Urinary bladder (tissue), 4 donors: ENCODE measurements around the gene SKI. TPM values are rescaled to one million over a fixed set of nuclear protein-coding genes. Genes with fewer than 3 reads are reported as not detected.

Experiments
- DNase-seq: peaks from one replicate; pipeline ENCODE4 v3.0.0-alpha.2; 2015; ENCODE audit errors: extremely low spot score
- H3K27ac ChIP-seq: one replicate; pipeline ENCODE4 v1.5.1; 2013; ENCODE audit warnings: low read depth, mild to moderate bottlenecking, moderate library complexity
- H3K36me3 ChIP-seq: one replicate; pipeline ENCODE4 v1.6.1; 2013; ENCODE audit warnings: mild to moderate bottlenecking, moderate library complexity; ENCODE audit not compliant: insufficient read depth
- H3K4me1 ChIP-seq: one replicate; pipeline ENCODE4 v1.6.1; 2013; ENCODE audit warnings: mild to moderate bottlenecking, moderate library complexity; ENCODE audit not compliant: insufficient read depth
- H3K4me3 ChIP-seq: one replicate; pipeline ENCODE4 v1.5.1; 2013; ENCODE audit warnings: low read depth, low read length
- WGBS: extraction: QIAGEN DNeasy Blood & Tissue Kit; methylation state at CpG from one replicate; pipeline ENCODE4 v1.1.7; 2013; 5-methylcytosine and 5-hydroxymethylcytosine counted together
- polyA plus RNA-seq: library from polyadenylated mRNA; stranded (reverse); fragments of 200-250 nt; gene quantifications from one replicate; pipeline ENCODE4 v1.2.3, GENCODE V29; 2013
- total RNA-seq: library from RNA; depleted of rRNA; stranded (reverse); fragments of >200 nt; gene quantifications from one replicate; pipeline ENCODE4 v1.2.3, GENCODE V29; 2014
- donor health status: healthy with polysubstance abuse.
- donor health status: healthy.

Gene SKI
- total and polyA plus RNA-seq, 2 donors: 27.8 to 60.5 TPM

DNA sequence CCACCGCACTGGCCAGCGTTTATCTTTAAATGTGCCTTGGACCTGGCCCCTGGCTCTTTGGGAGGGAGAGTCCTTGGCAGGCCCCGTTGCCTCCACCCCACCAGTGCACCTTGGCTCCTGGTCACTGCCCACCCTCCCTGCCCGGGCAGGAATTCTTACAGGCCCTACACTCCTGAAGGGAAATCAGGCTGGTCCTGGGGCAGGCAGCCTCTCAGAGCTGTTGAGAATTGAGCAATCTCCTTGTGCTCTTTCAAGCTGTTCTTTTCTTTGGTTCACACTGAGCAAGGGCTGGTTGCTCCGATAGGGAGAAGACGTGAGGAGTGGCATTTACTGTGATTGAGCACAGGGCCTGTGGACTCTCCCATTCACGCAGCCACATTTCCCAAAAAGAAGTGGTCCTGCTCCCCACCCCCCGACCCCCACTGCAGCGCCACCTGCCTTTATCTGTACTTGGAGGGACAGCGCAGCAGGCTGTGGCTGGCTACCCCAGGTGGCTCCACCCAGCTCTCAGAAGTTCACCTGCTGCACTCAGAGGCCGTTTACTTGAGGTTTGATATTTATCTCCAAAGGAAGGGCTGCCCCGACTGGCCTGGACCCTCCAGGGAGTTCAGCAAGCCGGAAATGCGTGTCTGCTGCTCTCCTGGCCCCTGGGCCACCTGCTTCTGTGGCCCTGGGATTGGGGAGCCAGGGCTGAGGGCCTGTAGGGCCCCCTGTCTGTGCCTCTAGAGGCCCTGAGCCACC, 47.8 kb downstream of the SKI start:
- DNase-seq: no peak
- Histone ChIP-seq H3K4me1 (peaks cover 2% of the 10 kb centered on the region), H3K27ac (peak overlapping the region; percentile 59), H3K36me3 (no peaks in the 10 kb centered on the region), H3K4me3 (no peak overlapping the region)
- WGBS: 33% methylated on average over 14 of the region's 14 CpGs

DNA sequence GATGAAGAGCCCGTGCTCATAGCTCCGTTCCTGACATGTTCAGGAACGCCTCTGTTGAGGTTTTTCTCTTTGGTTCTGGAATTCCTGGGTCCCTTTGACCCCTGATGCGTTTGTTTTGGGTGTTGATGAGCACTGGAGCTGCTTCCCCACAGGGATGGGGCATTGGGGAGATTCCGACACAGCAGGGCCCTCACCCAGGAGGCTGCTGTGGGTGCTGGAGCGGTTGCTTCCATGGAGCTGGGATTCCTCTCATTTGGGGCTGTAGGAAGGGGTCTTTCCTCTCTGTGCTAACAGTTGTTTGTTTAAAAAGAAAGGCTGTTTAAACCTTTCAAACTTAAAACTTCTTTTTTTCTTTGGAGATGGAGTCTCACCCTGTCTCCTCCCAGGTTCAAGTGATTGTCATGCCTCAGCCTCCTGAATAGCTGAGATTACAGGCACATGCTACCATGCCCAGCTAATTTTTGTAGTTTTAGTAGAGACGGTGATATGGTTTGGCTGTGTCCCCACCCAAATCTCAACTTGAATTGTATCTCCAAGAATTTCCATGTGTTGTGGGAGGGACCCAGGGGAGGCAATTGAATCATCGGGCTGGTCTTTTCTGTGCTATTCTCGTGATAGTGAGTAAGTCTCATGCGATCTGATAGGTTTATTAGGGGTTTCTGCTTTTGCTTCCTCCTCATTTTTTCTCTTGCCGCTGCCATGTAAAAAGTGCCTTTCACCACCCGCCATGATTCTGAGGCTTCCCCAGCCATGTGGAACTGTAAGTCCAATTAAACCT, 48.9 kb downstream of the SKI start:
- Histone ChIP-seq H3K4me3 (no peak overlapping the region), H3K4me1 (peaks cover 2% of the 10 kb centered on the region), H3K36me3 (no peaks in the 10 kb centered on the region), H3K27ac (no peak overlapping the region)
- no peak for DNase-seq
- 58% methylated on average over 12 of the region's 12 CpGs for WGBS

DNA sequence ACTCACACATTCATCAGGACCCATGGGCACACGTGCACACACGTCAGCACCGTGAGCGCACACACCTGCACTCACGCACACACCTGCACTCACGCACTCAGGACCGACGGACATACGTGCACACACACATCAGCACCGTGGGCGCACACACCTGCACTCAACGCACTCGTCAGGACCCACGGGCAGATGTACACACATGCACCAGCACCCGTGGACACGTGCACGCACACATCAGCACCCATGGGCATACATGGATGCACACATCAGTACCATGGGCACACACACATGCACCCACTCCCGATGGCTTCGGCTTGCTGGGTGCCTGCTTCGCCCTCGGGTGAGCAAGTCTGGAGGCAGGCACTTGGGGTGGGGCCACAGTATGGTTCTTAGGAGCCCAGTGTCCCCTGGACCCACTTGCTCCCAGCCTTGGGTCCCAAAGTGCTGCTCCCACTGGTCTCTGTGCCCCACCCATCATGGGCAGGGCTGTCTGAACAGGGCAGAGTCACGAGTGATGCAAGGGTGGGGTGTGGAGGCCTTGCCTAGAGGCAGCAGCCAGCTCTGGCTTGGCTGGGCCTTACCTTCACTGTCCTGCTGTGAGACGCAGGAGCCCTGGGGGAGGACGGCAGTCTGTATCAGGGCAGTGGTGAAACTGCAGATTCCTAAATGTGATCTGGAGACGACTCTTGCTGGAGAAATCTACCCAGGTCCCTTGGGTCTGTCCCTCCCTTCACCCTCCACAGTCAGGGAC, 49.8 kb downstream of the SKI start:
- DNase-seq: no peak
- Histone ChIP-seq H3K4me3 (no peak overlapping the region), H3K27ac (no peak overlapping the region), H3K4me1 (peaks cover 2% of the 10 kb centered on the region), H3K36me3 (no peaks in the 10 kb centered on the region)
- WGBS: 83% methylated on average over 25 of the region's 25 CpGs

DNA sequence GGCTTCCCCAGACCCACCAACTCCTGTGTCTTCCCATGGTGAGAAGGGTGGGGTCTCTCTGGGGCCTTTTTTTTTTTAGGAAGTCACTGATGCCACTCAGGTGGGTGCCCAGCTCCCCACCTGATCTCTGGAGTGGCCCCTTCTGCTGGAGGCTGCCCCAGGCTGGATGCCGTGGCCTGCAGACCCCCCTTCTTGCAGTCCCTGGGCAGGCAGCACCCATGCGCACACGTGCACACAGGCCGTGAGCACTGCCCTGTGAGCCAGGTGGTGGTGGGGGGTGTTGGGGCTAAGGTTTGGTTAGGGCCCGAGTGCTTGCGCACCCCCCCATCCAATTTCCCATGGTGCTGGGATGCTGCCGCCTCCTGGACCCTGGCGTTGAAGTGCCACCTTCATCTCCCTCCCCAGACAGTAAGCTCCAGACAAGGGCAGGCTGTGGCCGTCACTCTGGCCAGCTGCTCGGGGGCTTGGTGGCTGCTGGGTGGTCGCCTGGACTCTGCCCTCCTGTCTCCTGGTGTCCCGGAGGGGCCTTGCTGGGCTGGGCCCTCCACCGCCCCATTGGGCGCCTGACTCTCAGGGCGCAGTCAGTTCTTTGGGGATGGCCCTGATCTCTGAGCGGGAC, 50.6 kb downstream of the SKI start:
- no peak for DNase-seq
- H3K27ac ChIP-seq: no peak overlapping the region
- whole genome bisulfite sequencing: 36% methylated on average over 16 of the region's 16 CpGs
- no peak overlapping the region for H3K4me3 ChIP-seq
- no peaks in the 10 kb centered on the region for H3K36me3 ChIP-seq
- H3K4me1 ChIP-seq: peaks cover 2% of the 10 kb centered on the region

DNA sequence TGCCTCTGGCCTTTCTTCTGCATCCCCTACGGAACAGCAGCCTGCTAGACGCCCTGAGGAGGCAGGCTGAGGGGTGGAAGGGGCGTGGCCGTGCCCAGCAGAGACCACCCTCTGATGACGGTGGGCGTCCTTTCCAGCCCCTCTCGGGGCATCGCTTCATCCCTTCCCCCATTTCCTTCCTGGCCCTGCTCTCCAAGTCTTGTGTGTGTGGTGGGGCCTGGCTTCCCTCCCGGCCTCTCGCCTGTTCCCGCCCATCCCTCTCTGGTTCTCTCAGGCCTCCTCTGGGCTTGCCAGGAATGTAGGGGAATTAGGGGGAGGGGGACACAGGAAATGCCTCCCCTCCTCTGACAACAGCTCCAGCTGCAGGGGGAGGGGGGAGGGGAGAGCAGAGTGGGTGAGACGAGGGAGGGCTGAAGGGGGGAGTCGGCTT, 51.1 kb downstream of the SKI start:
- DNase-seq: peak; percentile 93
- no peak overlapping the region for H3K4me3 ChIP-seq
- H3K4me1 ChIP-seq: peaks cover 2% of the 10 kb centered on the region
- 5% methylated on average over 13 of the region's 13 CpGs for WGBS
- H3K27ac ChIP-seq: no peak overlapping the region
- H3K36me3 ChIP-seq: no peaks in the 10 kb centered on the region

DNA sequence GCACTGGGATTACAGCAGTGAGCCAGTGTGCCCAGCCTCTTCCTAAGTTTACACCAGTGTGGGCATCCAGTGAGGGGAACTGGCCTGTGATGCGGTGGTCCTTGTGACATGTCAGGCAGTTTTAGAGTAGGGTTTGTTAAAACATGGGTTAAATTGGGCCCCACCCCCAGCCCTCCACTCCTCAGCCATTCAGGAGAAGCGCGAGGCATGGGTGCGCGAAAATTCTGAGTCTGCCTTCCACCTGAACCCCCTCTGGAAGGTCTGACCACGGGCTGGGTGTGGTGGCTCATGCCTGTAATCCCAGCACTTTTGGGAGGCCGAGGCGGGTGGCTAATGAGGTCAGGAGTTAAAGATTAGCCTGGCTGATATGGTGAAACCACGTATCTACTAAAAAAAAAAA, 51.7 kb downstream of the SKI start:
- H3K36me3 ChIP-seq: no peaks in the 10 kb centered on the region
- no peak overlapping the region for H3K27ac ChIP-seq
- DNase-seq: no peak
- no peak overlapping the region for H3K4me3 ChIP-seq
- WGBS: 34% methylated on average over 9 of the region's 9 CpGs
- H3K4me1 ChIP-seq: peaks cover 2% of the 10 kb centered on the region

DNA sequence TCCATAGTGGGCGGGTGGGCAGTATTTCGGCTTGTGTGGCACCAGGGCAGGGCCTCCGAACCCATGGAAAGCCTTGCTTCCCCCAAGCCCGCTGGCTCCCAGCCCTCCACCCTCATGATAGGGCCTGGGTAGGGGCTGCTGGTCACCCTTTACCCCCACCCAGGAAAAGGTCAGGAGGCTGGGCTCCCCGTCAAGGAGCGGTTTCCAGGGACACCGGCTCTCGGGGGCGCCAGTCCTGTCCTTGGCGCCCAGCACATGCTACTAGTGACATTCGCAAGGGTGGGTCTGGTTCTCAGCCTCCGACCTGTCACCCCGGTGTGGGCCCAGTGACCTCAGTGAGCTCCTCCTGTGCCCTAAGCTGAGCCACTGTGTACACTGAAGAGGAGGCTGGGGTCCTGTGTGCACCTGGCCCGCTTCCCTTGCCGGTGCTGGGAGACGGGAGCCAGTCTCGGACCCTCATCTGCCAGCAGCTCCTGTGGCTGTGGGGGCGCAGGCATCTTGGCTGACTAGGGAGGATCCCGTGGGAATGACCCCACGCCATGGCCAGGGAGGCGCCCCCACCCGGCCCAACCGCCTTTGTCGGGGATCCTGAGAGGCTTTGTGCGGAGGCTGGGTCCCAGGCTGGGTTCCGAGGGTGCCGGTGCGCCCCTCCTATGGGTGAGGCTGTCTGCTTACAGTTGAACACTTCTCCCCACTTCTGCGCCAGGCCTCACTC, 54.6 kb downstream of the SKI start:
- no peak overlapping the region for H3K27ac ChIP-seq
- no peak for DNase-seq
- H3K36me3 ChIP-seq: no peaks in the 10 kb centered on the region
- H3K4me1 ChIP-seq: peaks cover 2% of the 10 kb centered on the region
- WGBS: 93% methylated on average over 29 of the region's 29 CpGs
- no peak overlapping the region for H3K4me3 ChIP-seq

DNA sequence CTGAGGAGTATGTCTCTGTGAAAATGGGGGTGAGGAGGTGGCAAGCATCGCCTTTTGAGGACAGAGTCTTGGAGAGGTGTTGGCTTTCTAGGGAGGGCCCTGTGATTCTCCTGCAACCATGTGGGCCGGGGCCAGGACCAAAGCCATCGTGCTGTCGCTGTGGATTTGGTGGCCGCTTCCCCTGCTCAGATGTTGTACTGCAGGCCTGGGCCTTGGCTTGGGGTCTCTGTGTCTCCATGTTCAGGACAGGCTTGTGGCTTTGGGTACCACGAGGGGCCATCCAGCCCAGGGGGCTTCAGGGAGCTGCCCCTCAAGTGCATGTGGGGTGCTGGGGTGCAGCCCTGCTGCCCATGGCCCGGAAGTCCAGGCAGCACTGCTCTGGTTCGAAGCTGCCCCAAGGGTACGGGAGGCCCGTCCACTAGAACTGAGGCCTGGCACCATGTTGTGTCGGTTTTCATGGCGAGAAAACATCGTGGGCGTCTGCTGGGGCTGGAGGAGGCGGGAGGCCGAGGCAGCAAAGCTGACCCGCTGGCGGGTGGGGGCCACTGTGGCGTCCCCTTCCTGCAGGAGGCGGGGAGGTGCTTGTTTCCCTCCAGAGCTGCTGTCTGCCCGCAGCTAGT, 55.4 kb downstream of the SKI start:
- DNase-seq: no peak
- H3K4me3 ChIP-seq: no peak overlapping the region
- H3K27ac ChIP-seq: no peak overlapping the region
- no peaks in the 10 kb centered on the region for H3K4me1 ChIP-seq
- 81% methylated on average over 21 of the region's 21 CpGs for WGBS
- H3K36me3 ChIP-seq: no peaks in the 10 kb centered on the region

DNA sequence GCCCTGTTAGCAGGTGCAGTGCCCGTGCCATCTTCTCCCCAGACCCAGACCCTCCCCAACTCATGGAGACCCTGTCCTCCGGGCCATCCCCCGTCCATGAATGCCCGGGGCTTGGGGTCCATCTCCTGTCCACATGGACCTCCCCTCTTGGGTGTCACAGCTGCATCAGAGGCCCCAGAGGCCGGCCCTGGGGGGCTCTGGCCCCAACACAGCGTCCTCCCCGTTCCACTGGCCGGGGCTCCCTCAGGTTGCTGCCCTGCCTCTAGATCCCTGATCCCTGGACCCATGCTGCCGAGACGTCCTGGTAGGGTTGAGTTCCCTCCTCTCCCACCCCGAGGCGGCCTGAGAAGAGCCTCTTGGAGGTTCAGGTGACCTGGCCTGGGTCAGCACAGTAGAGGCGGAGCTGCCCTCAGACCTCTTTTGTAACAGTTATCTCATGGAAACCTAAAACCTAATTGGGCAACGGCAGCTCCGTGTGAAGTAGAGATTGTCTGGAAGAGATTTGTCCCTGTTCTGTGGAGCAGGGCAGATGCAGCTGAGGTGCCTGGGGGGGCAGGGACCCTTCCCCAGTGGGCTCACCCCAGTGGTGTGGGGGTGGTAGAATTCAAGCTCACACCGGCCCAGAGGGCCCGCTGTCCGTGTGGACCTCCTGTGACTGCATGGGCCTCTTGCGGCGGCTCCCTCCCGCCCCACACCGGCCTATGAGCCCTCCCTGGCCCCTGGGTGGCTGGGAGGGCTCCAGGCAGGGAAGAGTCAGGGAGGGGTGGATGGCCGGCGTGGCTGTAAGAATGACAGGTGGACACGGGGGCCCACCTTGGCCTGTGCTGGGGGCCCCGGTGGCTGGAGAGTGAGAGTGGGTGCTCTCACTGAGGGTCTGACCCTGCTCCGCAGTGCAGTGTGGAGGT, 56.1 kb downstream of the SKI start:
- Histone ChIP-seq H3K4me3 (no peak overlapping the region), H3K27ac (no peak overlapping the region), H3K36me3 (no peaks in the 10 kb centered on the region), H3K4me1 (no peaks in the 10 kb centered on the region)
- WGBS: 78% methylated on average over 27 of the region's 27 CpGs
- no peak for DNase-seq

DNA sequence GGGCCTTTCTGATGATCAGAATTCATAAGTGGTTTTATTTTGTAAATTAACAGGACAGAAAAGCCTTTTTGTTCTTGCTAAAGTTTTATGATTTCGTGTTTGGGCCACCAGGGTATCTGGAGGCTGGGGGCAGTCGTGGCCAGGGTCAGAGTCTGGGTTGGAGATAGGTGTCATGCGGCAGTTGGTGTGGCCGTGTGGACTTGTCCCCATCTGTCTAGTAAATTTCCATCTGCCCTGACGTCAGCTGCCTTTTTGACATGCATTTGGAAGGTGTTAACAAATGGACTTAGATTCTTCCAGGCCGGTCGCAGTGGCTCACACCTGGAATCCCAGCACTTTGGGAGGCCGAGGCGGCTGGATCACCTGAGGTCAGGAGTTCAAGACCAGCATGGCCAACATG, 56.8 kb downstream of the SKI start:
- H3K27ac ChIP-seq: no peak overlapping the region
- H3K4me1 ChIP-seq: no peaks in the 10 kb centered on the region
- WGBS: 93% methylated on average over 9 of the region's 9 CpGs
- no peaks in the 10 kb centered on the region for H3K36me3 ChIP-seq
- no peak for DNase-seq
- H3K4me3 ChIP-seq: no peak overlapping the region

DNA sequence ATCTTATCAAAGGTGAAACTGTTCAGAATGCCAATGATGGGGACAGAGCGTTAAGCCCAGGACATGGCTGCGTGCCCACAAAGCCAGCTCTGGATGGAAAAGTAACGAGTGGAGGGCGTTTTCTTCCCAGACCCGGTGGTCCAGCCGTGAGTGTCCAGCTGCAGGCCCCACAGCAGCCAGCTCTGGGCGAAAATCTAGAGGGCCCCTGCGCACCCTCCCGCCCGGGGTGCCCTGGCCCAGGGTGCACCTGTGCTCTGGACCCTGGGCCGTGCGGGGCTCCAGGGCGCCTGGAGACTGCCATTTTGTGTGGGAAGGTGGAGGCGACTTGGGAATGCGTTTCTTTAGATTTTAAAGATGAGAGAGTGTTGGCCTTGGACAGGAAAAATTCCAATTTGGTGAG, 58.8 kb downstream of the SKI start:
- 84% methylated on average over 15 of the region's 15 CpGs for WGBS
- Histone ChIP-seq H3K36me3 (no peaks in the 10 kb centered on the region), H3K4me1 (no peaks in the 10 kb centered on the region), H3K27ac (no peak overlapping the region), H3K4me3 (no peak overlapping the region)
- no peak for DNase-seq

DNA sequence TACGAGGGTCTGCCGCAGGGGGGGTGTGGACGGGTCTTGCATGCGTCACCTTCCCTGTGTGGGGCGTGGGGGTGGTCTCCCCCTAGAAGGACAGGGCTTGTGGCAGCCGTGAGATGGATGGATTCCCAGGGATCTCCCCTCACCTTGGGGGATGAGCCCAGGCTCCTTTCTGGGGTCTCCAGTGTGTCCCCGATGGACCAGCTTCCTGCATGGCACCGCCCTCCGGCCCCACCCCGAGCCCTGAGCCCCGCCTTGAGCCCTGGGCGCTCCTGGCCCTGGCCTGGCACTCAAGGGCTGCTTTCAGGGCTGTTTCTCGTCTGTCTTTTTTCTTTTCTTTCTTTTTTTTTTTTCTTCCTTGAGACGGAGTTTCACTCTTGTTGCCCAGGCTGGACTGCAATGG, 59.5 kb downstream of the SKI start:
- H3K4me1 ChIP-seq: no peaks in the 10 kb centered on the region
- H3K27ac ChIP-seq: no peak overlapping the region
- H3K4me3 ChIP-seq: no peak overlapping the region
- WGBS: 87% methylated on average over 14 of the region's 14 CpGs
- H3K36me3 ChIP-seq: no peaks in the 10 kb centered on the region
- no peak for DNase-seq
